ENCODE data around the gene KCNAB1.

The KCNAB1 gene

GRCh38 chr3:156465194-156465593 is 344.8 kb downstream of the KCNAB1 start:
- DNase-seq, result no peak

- no peak for DNase-seq
These were observed 349.1 kb downstream of the KCNAB1 start for GRCh38 chr3:156469456-156469855.

- DNase-seq, result no peak
These were observed 351.1 kb downstream of the KCNAB1 start for GRCh38 chr3:156471431-156471830.

- peak in 1 of 2 experiments; percentile 6 for DNase-seq
These were observed 351.8 kb downstream of the KCNAB1 start for GRCh38 chr3:156472150-156472549.

- DNase-seq, result no peak
These were observed 352.3 kb downstream of the KCNAB1 start for GRCh38 chr3:156472684-156473083.

- DNase-seq, result peak in 1 of 2 experiments; percentile 57
These were observed 353.0 kb downstream of the KCNAB1 start for GRCh38 chr3:156473341-156473740.

GRCh38 chr3:156474560-156475389 is 354.4 kb downstream of the KCNAB1 start:
- DNase-seq, result peak in 1 of 2 experiments; percentile 50

GRCh38 chr3:156477323-156477722 is 356.9 kb downstream of the KCNAB1 start:
- no peak for DNase-seq

- peak; percentile 50 to 80 for DNase-seq
These were observed 358.5 kb downstream of the KCNAB1 start for GRCh38 chr3:156478891-156479290.

- no peak for DNase-seq
These were observed 359.2 kb downstream of the KCNAB1 start for GRCh38 chr3:156479604-156480003.

GRCh38 chr3:156480949-156481348 is 360.6 kb downstream of the KCNAB1 start:
- no peak for DNase-seq

GRCh38 chr3:156483002-156483401 is 362.6 kb downstream of the KCNAB1 start:
- no peak for DNase-seq

GRCh38 chr3:156483426-156483825 is 363.0 kb downstream of the KCNAB1 start:
- no peak for DNase-seq

GRCh38 chr3:156483961-156484787 is 363.8 kb downstream of the KCNAB1 start:
- DNase-seq, result peak in 1 of 2 experiments; percentile 52

GRCh38 chr3:156488767-156489166 is 368.4 kb downstream of the KCNAB1 start:
- no peak for DNase-seq

- no peak for DNase-seq
These were observed 369.1 kb downstream of the KCNAB1 start for GRCh38 chr3:156489462-156489911.

- no peak for DNase-seq
These were observed 370.8 kb downstream of the KCNAB1 start for GRCh38 chr3:156491192-156491591.

GRCh38 chr3:156492801-156493261 is 372.5 kb downstream of the KCNAB1 start:
- no peak for DNase-seq

GRCh38 chr3:156493887-156494286 is 373.5 kb downstream of the KCNAB1 start:
- DNase-seq, result no peak

GRCh38 chr3:156495816-156496215 is 375.4 kb downstream of the KCNAB1 start:
- DNase-seq, result no peak

- no peak for DNase-seq
These were observed 376.9 kb downstream of the KCNAB1 start for GRCh38 chr3:156497326-156497725.

GRCh38 chr3:156498307-156498706 is 377.9 kb downstream of the KCNAB1 start:
- no peak for DNase-seq

- no peak for DNase-seq
These were observed 386.9 kb downstream of the KCNAB1 start for GRCh38 chr3:156507285-156507684.
